K562 (cell line): ENCODE measurements around the gene ARHGAP28. TPM values are rescaled to one million over a fixed set of nuclear protein-coding genes. Genes with fewer than 3 reads are reported as not detected.

Source experiments
- ATAC-seq: fragments of 200-7000 bp; cut with Tn5 transposase; 3 replicates; pipeline ENCODE4 v1.9.1; 2020; ENCODE audit warnings: moderate library complexity
- BruUV-seq: library from RNA; stranded (reverse); fragments of 400-500 nt; replicated peaks from 2 replicates; lab custom pipeline; 2021; lab: Mats Ljungman, UMichigan
- CTCF ChIA-PET: fragments of 300-600 bp; formaldehyde crosslinking; extraction: SDS; loops from one replicate; lab custom pipeline; 2021; ENCODE audit warnings: low intra/inter-chr PET ratio; lab: Yijun Ruan, JAX
- POLR2A ChIA-PET: fragments of 300-600, 350-650 bp; sonication (Branson Sonifier 250); formaldehyde crosslinking; extraction: SDS; loops from one replicate; lab custom pipeline; 2021; ENCODE audit warnings: antibody characterized with exemption, inconsistent platforms; lab: Yijun Ruan, JAX
- DNase-seq, 4 experiments: peaks; one replicate each; pipeline versions ENCODE4 v3.0.0 to v3.0.0-alpha.2; 2011 to 2018; ENCODE audit warnings: low spot score in 3 of 4, mixed read lengths in 3 of 4; ENCODE audit errors: extremely low read depth in 1 of 4
- FAIRE-seq: peaks from 2 replicates; lab custom pipeline; 2011; peaks lifted over from hg19 to GRCh38; lab: Jason Lieb, UNC
- H2AFZ ChIP-seq: 2 replicates; pipeline ENCODE4 v1.6.0; 2011; ENCODE audit warnings: low read depth, low read length, control low read depth, inconsistent platforms
- H3K27ac ChIP-seq: fragments of 200-600 bp; 3 replicates; pipeline ENCODE4 v1.8.0; 2011; ENCODE audit warnings: low read depth, mild to moderate bottlenecking, control low read depth, inconsistent platforms, low read length, moderate library complexity, mixed read lengths; ENCODE audit errors: extremely low read depth
- H3K27me3 ChIP-seq, 2 experiments: fragments of 300-600 bp in 1 of 2; 2 replicates in 1 of 2; 3 replicates in 1 of 2; pipeline versions ENCODE4 v1.6.0 to v1.8.0; 2011; ENCODE audit warnings: inconsistent platforms in 2 of 2, low read length in 2 of 2, mild to moderate bottlenecking in 1 of 2, mixed read lengths in 1 of 2, moderate library complexity in 1 of 2; ENCODE audit not compliant: control insufficient read depth in 2 of 2, insufficient read depth in 2 of 2
- H3K36me3 ChIP-seq: fragments of 300-600 bp; 3 replicates; pipeline ENCODE4 v1.8.0; 2011; ENCODE audit warnings: mild to moderate bottlenecking, low read length, inconsistent platforms; ENCODE audit not compliant: control insufficient read depth, insufficient read depth
- H3K4me1 ChIP-seq, 2 experiments: fragments of 200-600 bp in 1 of 2; replicated peaks in 1 of 2; 2 replicates in 1 of 2; 3 replicates in 1 of 2; pipeline versions ENCODE4 v1.5.1 to v1.8.0; 2011; ENCODE audit warnings: inconsistent platforms in 2 of 2, low read length in 2 of 2, mild to moderate bottlenecking in 1 of 2, mixed read lengths in 1 of 2, moderate library complexity in 1 of 2; ENCODE audit not compliant: control insufficient read depth in 2 of 2, insufficient read depth in 2 of 2
- H3K4me2 ChIP-seq: 2 replicates; pipeline ENCODE4 v1.6.1; 2011; ENCODE audit warnings: low read length, control low read depth, inconsistent platforms, mixed read lengths; ENCODE audit not compliant: insufficient read depth
- H3K4me3 ChIP-seq: fragments of 200-600 bp; sonication (generic), shearing (Covaris generic); 2 replicates; pipeline ENCODE4 v1.5.1; 2016; ENCODE audit warnings: control low read depth, inconsistent platforms
- H3K79me2 ChIP-seq: fragments of 200-600 bp; 3 replicates; pipeline ENCODE4 v1.8.0; 2011; ENCODE audit warnings: low read length, inconsistent platforms; ENCODE audit not compliant: control insufficient read depth, insufficient read depth
- H3K9ac ChIP-seq, 2 experiments: 2 replicates each; pipeline versions ENCODE4 v1.6.0 to v1.6.1; 2011; ENCODE audit warnings: low read depth in 2 of 2, low read length in 2 of 2, control low read depth in 1 of 2, inconsistent platforms in 1 of 2, mild to moderate bottlenecking in 1 of 2, mixed read lengths in 1 of 2; ENCODE audit not compliant: insufficient read depth in 1 of 2
- H3K9me1 ChIP-seq: one replicate; pipeline ENCODE4 v1.6.0; 2011; ENCODE audit warnings: inconsistent platforms, mild to moderate bottlenecking, low read length, moderate library complexity; ENCODE audit not compliant: control insufficient read depth, insufficient read depth
- H3K9me3 ChIP-seq: replicated peaks from 2 replicates; pipeline ENCODE4 v1.5.1; 2011; ENCODE audit warnings: low read depth, low read length, inconsistent platforms; ENCODE audit not compliant: control insufficient read depth, insufficient read depth
- H4K20me1 ChIP-seq: replicated peaks from 2 replicates; pipeline ENCODE4 v1.6.1; 2011; ENCODE audit warnings: low read length, inconsistent platforms, mixed read lengths; ENCODE audit not compliant: control insufficient read depth, insufficient read depth
- DPF2 ChIP-seq: fragments of 450-650 bp; IDR thresholded peaks from 2 replicates; pipeline ENCODE4 v1.6.1; 2016
- ESRRA ChIP-seq: fragments of 450-650 bp; IDR thresholded peaks from 2 replicates; pipeline ENCODE4 v1.6.1; 2014; ENCODE audit warnings: low read depth, mild to moderate bottlenecking, moderate library complexity, borderline replicate concordance
- ETV1 ChIP-seq: fragments of 450-650 bp; conservative IDR thresholded peaks from 2 replicates; pipeline ENCODE4 v1.6.1; 2016; ENCODE audit warnings: missing genetic modification characterization, control low read depth, low read depth, missing compliant biosample characterization
- FIP1L1 ChIP-seq: fragments of 200-400 bp; formaldehyde crosslinking; IDR thresholded peaks from 2 replicates; pipeline ENCODE4 v1.6.1; 2018; ENCODE audit warnings: mild to moderate bottlenecking, low read depth, low read length; ENCODE audit not compliant: poor library complexity, severe bottlenecking
- NUFIP1 ChIP-seq: fragments of 450-650 bp; IDR thresholded peaks from 2 replicates; pipeline ENCODE4 v1.6.1; 2018; ENCODE audit not compliant: partially characterized antibody
- PYGO2 ChIP-seq: fragments of 450-650 bp; IDR thresholded peaks from 2 replicates; pipeline ENCODE4 v1.6.1; 2016; ENCODE audit warnings: mild to moderate bottlenecking, missing genetic modification characterization, moderate library complexity, missing compliant biosample characterization
- RBM15 ChIP-seq: fragments of 200-400 bp; formaldehyde crosslinking; IDR thresholded peaks from 2 replicates; pipeline ENCODE4 v1.6.1; 2018; ENCODE audit warnings: mild to moderate bottlenecking, low read length, moderate library complexity; ENCODE audit not compliant: insufficient read depth
- SIN3B ChIP-seq: fragments of 450-650 bp; IDR thresholded peaks from 2 replicates; pipeline ENCODE4 v1.6.1; 2017; ENCODE audit warnings: low read depth, mild to moderate bottlenecking, moderate library complexity
- THRAP3 ChIP-seq: fragments of 450-650 bp; IDR thresholded peaks from 2 replicates; pipeline ENCODE4 v1.6.1; 2016; ENCODE audit warnings: mild to moderate bottlenecking, inconsistent platforms, borderline replicate concordance
- U2AF2 ChIP-seq: fragments of 200-400 bp; formaldehyde crosslinking; optimal IDR thresholded peaks from 2 replicates; pipeline ENCODE3; 2017; ENCODE audit warnings: low read depth, mild to moderate bottlenecking, low read length
- ZNF232 ChIP-seq: sonication (generic); formaldehyde crosslinking; IDR thresholded peaks from 2 replicates; pipeline ENCODE4 v1.8.0; 2022; ENCODE audit warnings: mild to moderate bottlenecking, missing genetic modification reagents
- WGBS: fragments of 100-300 bp; shearing (Covaris generic); methylation state at CpG from one replicate; pipeline ENCODE4 v1.1.6; 2016; ENCODE audit warnings: low coverage, mixed read lengths; ENCODE audit not compliant: insufficient coverage; ENCODE audit errors: missing lambda C conversion rate; 5-methylcytosine and 5-hydroxymethylcytosine counted together
- in situ Hi-C: fragments of 300-500 bp; cut with MboI; formaldehyde crosslinking; loops from 4 replicates; pipeline ENCODE4 v1.15.0; 2018; ENCODE audit warnings: inconsistent platforms, mixed read lengths
- intact Hi-C: fragments of 100-400 bp; cut with micrococcal nuclease; formaldehyde crosslinking; loops from 2 replicates; pipeline ENCODE4 v1.14.2; 2022
- polyA plus RNA-seq, 8 experiments: library from polyadenylated mRNA; depleted of rRNA in 4 of 8; stranded (reverse) in 5 of 8; unstranded in 3 of 8; fragments of >200 nt; fragmentation: Nextera tagmentation in 2 of 8; fragmentation: Illumina TruSeq in 1 of 8; extraction: Ambion mirVana in 2 of 8; extraction: Trizol in 1 of 8; gene quantifications; 2 replicates each; pipeline versions ENCODE4 v1.2.1 to v1.2.3, GENCODE V29; 2011 to 2014; ENCODE audit warnings: inconsistent platforms in 1 of 8, missing spikeins in 1 of 8
- total RNA-seq, 7 experiments: library from RNA; depleted of rRNA in 6 of 7; stranded (reverse); fragments of >200 nt in 6 of 7; fragmentation: Illumina TruSeq in 2 of 7; extraction: Trizol in 2 of 7; gene quantifications; 2 replicates each; pipeline versions ENCODE4 v1.2.1 to v1.2.3, GENCODE V29; 2011 to 2021; ENCODE audit warnings: low replicate concordance in 1 of 7
- TF ChIP-seq, protein P1 (sequence below): fragments of 250-450 bp; sonication (Bioruptor Pico); IDR thresholded peaks from 2 replicates; pipeline ENCODE4 v1.8.0; 2021; ENCODE audit warnings: mild to moderate bottlenecking, moderate library complexity
- TF ChIP-seq, protein P2 (sequence below): sonication (generic); formaldehyde crosslinking; IDR thresholded peaks from 2 replicates; pipeline ENCODE4 v1.4.0; 2020; ENCODE audit warnings: mild to moderate bottlenecking, missing genetic modification reagents
- TF ChIP-seq, protein P3 (sequence below): fragments of 450-650 bp; formaldehyde crosslinking; IDR thresholded peaks from 2 replicates; pipeline ENCODE4 v1.4.0; 2022; ENCODE audit warnings: mild to moderate bottlenecking, moderate library complexity

The ARHGAP28 gene
- total and polyA plus RNA-seq, 9 of the 15 experiments (the other 6 are each of a cell fraction or from before 2014, with no cell fraction given): 0.93 to 5.9 (median 5.0) TPM

GRCh38 chr18:6865251-6865650, 135.7 kb downstream of the ARHGAP28 start (continued):
- TF ChIP-seq, protein P1, sequence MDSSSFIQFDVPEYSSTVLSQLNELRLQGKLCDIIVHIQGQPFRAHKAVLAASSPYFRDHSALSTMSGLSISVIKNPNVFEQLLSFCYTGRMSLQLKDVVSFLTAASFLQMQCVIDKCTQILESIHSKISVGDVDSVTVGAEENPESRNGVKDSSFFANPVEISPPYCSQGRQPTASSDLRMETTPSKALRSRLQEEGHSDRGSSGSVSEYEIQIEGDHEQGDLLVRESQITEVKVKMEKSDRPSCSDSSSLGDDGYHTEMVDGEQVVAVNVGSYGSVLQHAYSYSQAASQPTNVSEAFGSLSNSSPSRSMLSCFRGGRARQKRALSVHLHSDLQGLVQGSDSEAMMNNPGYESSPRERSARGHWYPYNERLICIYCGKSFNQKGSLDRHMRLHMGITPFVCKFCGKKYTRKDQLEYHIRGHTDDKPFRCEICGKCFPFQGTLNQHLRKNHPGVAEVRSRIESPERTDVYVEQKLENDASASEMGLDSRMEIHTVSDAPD (CRISPR knock-in tag): no peak
- TF ChIP-seq, protein P2, sequence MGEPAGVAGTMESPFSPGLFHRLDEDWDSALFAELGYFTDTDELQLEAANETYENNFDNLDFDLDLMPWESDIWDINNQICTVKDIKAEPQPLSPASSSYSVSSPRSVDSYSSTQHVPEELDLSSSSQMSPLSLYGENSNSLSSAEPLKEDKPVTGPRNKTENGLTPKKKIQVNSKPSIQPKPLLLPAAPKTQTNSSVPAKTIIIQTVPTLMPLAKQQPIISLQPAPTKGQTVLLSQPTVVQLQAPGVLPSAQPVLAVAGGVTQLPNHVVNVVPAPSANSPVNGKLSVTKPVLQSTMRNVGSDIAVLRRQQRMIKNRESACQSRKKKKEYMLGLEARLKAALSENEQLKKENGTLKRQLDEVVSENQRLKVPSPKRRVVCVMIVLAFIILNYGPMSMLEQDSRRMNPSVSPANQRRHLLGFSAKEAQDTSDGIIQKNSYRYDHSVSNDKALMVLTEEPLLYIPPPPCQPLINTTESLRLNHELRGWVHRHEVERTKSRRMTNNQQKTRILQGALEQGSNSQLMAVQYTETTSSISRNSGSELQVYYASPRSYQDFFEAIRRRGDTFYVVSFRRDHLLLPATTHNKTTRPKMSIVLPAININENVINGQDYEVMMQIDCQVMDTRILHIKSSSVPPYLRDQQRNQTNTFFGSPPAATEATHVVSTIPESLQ (CRISPR knock-in tag): no peak
- no peak for TF ChIP-seq U2AF2
- TF ChIP-seq PYGO2 (tag): no peak
- no peak for TF ChIP-seq FIP1L1

DNA sequence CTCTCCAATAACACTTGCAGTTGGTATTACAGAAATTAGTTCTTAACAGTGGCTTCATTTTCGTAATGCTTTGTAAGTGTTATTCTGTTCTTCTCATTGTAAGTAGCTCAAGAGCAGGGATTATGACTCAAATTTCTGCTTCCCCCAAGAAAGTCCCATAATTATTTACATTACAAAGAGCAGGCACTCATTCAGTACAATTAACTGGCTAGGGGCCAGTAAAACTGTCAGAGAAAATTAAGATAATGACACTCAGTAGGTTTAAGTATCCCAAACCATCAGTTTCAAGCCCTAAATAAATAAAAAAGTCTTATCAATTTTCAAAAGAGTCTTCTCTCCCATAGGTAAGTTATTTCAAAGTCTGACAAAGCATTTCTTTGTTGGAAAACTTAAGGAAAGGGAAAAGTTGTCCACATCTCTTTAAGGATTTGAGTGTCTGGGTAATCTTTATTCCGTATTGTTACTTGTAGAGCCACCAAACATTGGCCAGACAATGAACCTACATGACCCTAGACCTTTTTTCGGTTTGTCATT, 137.1 kb downstream of the ARHGAP28 start:
- DNase-seq: no peak
- no peak for TF ChIP-seq DPF2
- TF ChIP-seq RBM15: no peak
- TF ChIP-seq, protein P3, sequence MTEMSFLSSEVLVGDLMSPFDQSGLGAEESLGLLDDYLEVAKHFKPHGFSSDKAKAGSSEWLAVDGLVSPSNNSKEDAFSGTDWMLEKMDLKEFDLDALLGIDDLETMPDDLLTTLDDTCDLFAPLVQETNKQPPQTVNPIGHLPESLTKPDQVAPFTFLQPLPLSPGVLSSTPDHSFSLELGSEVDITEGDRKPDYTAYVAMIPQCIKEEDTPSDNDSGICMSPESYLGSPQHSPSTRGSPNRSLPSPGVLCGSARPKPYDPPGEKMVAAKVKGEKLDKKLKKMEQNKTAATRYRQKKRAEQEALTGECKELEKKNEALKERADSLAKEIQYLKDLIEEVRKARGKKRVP: no peak
- no peak for TF ChIP-seq ESRRA
- TF ChIP-seq NUFIP1: no peak
- TF ChIP-seq SIN3B: no peak
- TF ChIP-seq ETV1: no peak
- no peak for TF ChIP-seq THRAP3
- no peak for TF ChIP-seq ZNF232 (CRISPR knock-in tag)

More for the DNA sequence above, 137.1 kb downstream of the ARHGAP28 start:
- Histone ChIP-seq H3K4me2 (no peak overlapping the region), H3K27ac (no peak overlapping the region), H3K79me2 (no peaks in the 10 kb centered on the region), H3K4me1 (no peaks in the 10 kb centered on the region), H3K36me3 (no peaks in the 10 kb centered on the region), H3K27me3 (peaks cover 0 to 4% of the 10 kb centered on the region in 2 experiments; a peak in 1 of 5 replicates), H2AFZ (no peak overlapping the region), H3K9ac (no peak overlapping the region), H3K9me3 (no peaks in the 10 kb centered on the region), H3K9me1 (no peaks in the 10 kb centered on the region), H4K20me1 (no peaks in the 10 kb centered on the region), H3K4me3 (no peak overlapping the region)
- CTCF ChIA-PET: no interaction called here
- no peak for FAIRE-seq
- in situ Hi-C loops (no loop called here), intact Hi-C loops (no loop called here)
- POLR2A ChIA-PET: no interaction called here
- BruUV-seq: no TSS peak
- WGBS: 0% methylated on average over 3 of the region's 3 CpGs
- no peak for ATAC-seq
